Measurements from ENCODE around the gene KLF3.
A peak's percentile ranks its signal among the peaks of the same experiment; 100 is the strongest.

Gene KLF3

GRCh38 chr4:38704622-38705154, 40.7 kb downstream of the KLF3 start:
- DNase-seq = no peak

- DNase-seq = no peak
Measured at GRCh38 chr4:38706301-38706700, 42.3 kb downstream of the KLF3 start.

GRCh38 chr4:38710053-38710452, 46.1 kb downstream of the KLF3 start:
- DNase-seq = no peak

GRCh38 chr4:38711066-38711465, 47.1 kb downstream of the KLF3 start:
- no peak for DNase-seq

GRCh38 chr4:38715050-38715449, 51.1 kb downstream of the KLF3 start:
- DNase-seq = no peak

GRCh38 chr4:38716256-38716655, 52.3 kb downstream of the KLF3 start:
- no peak for DNase-seq

GRCh38 chr4:38717604-38718003, 53.6 kb downstream of the KLF3 start:
- no peak for DNase-seq

GRCh38 chr4:38723114-38723513, 59.1 kb downstream of the KLF3 start:
- no peak for DNase-seq

GRCh38 chr4:38723726-38724474, 59.9 kb downstream of the KLF3 start:
- DNase-seq = no peak

- DNase-seq = no peak
Measured at GRCh38 chr4:38724475-38724808, 60.4 kb downstream of the KLF3 start.

- DNase-seq = peak; percentile 34
Measured at GRCh38 chr4:38728631-38729141, 64.7 kb downstream of the KLF3 start.

GRCh38 chr4:38730493-38730829, 66.5 kb downstream of the KLF3 start:
- DNase-seq = no peak

- DNase-seq = no peak
Measured at GRCh38 chr4:38730830-38731646, 67.0 kb downstream of the KLF3 start.

- DNase-seq = no peak
Measured at GRCh38 chr4:38733663-38734062, 69.7 kb downstream of the KLF3 start.

GRCh38 chr4:38734446-38734845, 70.4 kb downstream of the KLF3 start:
- peak; percentile 67 for DNase-seq

GRCh38 chr4:38734911-38735310, 70.9 kb downstream of the KLF3 start:
- DNase-seq = peak; percentile 67

GRCh38 chr4:38735870-38736269, 71.9 kb downstream of the KLF3 start:
- no peak for DNase-seq

- no peak for DNase-seq
Measured at GRCh38 chr4:38738940-38739803, 75.2 kb downstream of the KLF3 start.

GRCh38 chr4:38740303-38740702, 76.3 kb downstream of the KLF3 start:
- DNase-seq = no peak

- no peak for DNase-seq
Measured at GRCh38 chr4:38743866-38744265, 79.9 kb downstream of the KLF3 start.

GRCh38 chr4:38745881-38746280, 81.9 kb downstream of the KLF3 start:
- no peak for DNase-seq

- no peak for DNase-seq
Measured at GRCh38 chr4:38747629-38748028, 83.6 kb downstream of the KLF3 start.

GRCh38 chr4:38749336-38749735, 85.3 kb downstream of the KLF3 start:
- DNase-seq = no peak
